H1 (cell line): Measurements from ENCODE around the gene ABHD2. TPM values are rescaled to one million over a fixed set of nuclear protein-coding genes. Genes with fewer than 3 reads are reported as not detected.

Experiments
- BACH1 ChIP-seq: IDR thresholded peaks from 2 replicates; pipeline ENCODE4 v1.6.1; 2012; ENCODE audit warnings: low read length, improper control_type of control experiment
- CHD1 ChIP-seq: IDR thresholded peaks from 2 replicates; pipeline ENCODE4 v1.6.1; 2012; ENCODE audit warnings: low read depth, low read length, improper control_type of control experiment
- KDM1A ChIP-seq: fragments of 200-600, 300-600 bp; sonication (generic); IDR thresholded peaks from 2 replicates; pipeline ENCODE4 v1.7.1; 2016; ENCODE audit warnings: mild to moderate bottlenecking, low read length, borderline replicate concordance
- RXRA ChIP-seq: IDR thresholded peaks from 2 replicates; pipeline ENCODE4 v1.6.1; 2011; ENCODE audit warnings: low read depth, mild to moderate bottlenecking, low read length, moderate library complexity; ENCODE audit not compliant: insufficient read depth
- TAF1 ChIP-seq: IDR thresholded peaks from 2 replicates; pipeline ENCODE4 v1.6.1; 2011; ENCODE audit warnings: mild to moderate bottlenecking, low read depth, low read length
- polyA plus RNA-seq, 7 experiments: library from polyadenylated mRNA; depleted of rRNA in 3 of 7; stranded (reverse) in 5 of 7; unstranded in 2 of 7; fragments of >200 nt in 5 of 7; fragments of 200-250 nt in 2 of 7; gene quantifications; 1 replicate in 5 of 7; 2 replicates in 1 of 7; 4 replicates in 1 of 7; pipeline versions ENCODE4 v1.2.1 to v1.2.3, GENCODE V29; 2011 to 2013; ENCODE audit warnings: missing spikeins in 2 of 7, mixed read lengths in 2 of 7
- total RNA-seq: library from RNA; stranded (reverse); fragmentation: NEBNext Ultra II Directional; extraction: Animal tissue kit (Norgen Biotek cat#: 25700); gene quantifications from 2 replicates; pipeline ENCODE4 v1.2.1, GENCODE V29; 2021
- TF ChIP-seq, protein P1 (sequence below): IDR thresholded peaks from 2 replicates; pipeline ENCODE4 v1.6.1; 2012; ENCODE audit warnings: low read length, inconsistent platforms

The ABHD2 gene
- total and polyA plus RNA-seq, 2 of the 8 experiments (the other 6 are each of a cell fraction or from before 2014, with no cell fraction given) = 9.1 to 23.7 TPM

DNA sequence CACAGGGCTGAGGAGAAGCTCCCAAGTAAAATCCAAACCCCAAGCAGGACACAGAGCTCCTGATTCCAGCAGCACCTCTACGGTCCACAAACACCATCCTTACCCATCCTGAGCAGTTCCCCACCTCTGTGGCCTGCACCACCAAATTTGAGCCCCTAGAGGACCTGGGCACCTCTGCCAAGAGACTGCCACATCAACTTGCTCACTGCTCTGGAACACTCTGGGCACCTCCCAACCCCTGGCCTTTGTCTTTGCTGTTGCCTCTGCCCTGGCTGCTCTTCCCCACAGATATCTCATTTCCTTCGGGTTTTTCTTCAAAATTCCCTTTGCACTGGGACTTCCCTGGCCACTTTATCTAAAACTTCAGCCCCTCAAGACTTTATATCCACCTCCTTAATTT, 127.4 kb downstream of the ABHD2 start (continued):
- TF ChIP-seq, protein P1, sequence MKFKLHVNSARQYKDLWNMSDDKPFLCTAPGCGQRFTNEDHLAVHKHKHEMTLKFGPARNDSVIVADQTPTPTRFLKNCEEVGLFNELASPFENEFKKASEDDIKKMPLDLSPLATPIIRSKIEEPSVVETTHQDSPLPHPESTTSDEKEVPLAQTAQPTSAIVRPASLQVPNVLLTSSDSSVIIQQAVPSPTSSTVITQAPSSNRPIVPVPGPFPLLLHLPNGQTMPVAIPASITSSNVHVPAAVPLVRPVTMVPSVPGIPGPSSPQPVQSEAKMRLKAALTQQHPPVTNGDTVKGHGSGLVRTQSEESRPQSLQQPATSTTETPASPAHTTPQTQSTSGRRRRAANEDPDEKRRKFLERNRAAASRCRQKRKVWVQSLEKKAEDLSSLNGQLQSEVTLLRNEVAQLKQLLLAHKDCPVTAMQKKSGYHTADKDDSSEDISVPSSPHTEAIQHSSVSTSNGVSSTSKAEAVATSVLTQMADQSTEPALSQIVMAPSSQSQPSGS = no peak
- TF ChIP-seq TAF1 = no peak
- TF ChIP-seq CHD1 = no peak
- TF ChIP-seq RXRA = no peak
- no peak for TF ChIP-seq KDM1A
- no peak for TF ChIP-seq BACH1
